ENCODE measurements around the gene PLET1.

DNA sequence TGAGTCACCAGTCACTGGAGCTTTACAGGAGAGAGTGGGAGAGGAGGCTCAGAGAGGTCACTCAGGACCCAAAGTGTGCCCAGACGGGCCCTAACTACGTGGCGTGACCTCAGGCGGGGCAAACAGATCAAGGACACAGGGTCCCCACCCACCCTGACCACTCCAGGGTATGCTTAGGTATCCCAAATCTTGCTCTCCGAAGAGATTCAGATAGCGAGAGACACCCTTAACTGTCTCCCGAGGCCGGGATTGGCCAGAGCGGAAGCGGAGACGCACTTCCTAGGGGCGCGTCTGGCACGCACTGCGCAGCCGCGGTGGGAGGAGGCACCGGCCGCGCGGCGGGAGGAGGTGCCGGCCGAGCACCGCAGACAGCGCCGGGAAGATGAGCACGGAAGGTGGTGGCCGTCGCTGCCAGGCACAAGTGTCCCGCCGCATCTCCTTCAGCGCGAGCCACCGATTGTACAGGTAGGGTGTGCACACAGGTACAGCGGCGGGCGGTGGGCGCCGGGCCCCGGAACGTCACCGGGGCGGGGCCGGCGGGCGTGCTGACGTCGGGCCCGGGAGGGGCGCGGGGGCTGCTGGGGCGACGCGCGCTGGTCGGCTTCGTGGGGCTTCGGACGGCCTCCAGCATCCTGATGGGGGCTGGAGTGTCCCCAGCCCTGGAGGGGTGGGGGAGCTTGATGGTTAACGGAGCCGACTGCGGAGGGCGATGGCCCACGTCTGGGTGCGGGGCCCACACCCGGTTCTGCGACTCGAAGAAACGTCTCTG lies 34.4 kb downstream of the PLET1 start, which contains the start of gene PTS:
- TF ChIP-seq, protein P1, sequence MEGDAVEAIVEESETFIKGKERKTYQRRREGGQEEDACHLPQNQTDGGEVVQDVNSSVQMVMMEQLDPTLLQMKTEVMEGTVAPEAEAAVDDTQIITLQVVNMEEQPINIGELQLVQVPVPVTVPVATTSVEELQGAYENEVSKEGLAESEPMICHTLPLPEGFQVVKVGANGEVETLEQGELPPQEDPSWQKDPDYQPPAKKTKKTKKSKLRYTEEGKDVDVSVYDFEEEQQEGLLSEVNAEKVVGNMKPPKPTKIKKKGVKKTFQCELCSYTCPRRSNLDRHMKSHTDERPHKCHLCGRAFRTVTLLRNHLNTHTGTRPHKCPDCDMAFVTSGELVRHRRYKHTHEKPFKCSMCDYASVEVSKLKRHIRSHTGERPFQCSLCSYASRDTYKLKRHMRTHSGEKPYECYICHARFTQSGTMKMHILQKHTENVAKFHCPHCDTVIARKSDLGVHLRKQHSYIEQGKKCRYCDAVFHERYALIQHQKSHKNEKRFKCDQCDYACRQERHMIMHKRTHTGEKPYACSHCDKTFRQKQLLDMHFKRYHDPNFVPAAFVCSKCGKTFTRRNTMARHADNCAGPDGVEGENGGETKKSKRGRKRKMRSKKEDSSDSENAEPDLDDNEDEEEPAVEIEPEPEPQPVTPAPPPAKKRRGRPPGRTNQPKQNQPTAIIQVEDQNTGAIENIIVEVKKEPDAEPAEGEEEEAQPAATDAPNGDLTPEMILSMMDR (IDR thresholded peaks at IDR 0.05; ENCODE audit: low read depth, low read length) = no peak
- TF ChIP-seq POLR2A (IDR thresholded peaks at IDR 0.05; ENCODE audit: extremely low read depth, insufficient read length) = peak; percentile 94
- peak; percentile 51 for TF ChIP-seq MYC (IDR thresholded peaks at IDR 0.05; ENCODE audit: low read depth, low read length)
